A673 (cell line): Measurements from ENCODE around the gene GLYR1.
"Not testable (repeated sequence)": the region's sequence is repeated elsewhere in the genome, so short reads cannot be mapped to it uniquely, and the experiment has no call there.

Experiments
- EZH2 ChIP-seq: fragments of 200-600 bp; sonication (generic); IDR thresholded peaks from 2 replicates; pipeline ENCODE4 v1.6.1; 2017; ENCODE audit warnings: borderline replicate concordance, low read depth, mild to moderate bottlenecking, mixed read lengths, antibody characterized with exemption, low read length; ENCODE audit not compliant: poor library complexity, severe bottlenecking
- TF ChIP-seq, protein P1 (sequence below): fragments of 300-800, 200-600 bp; sonication (generic); conservative IDR thresholded peaks from 2 replicates; pipeline ENCODE4 v1.5.1; 2017; ENCODE audit warnings: low read depth, mild to moderate bottlenecking, antibody characterized with exemption, low read length, moderate library complexity, mixed read lengths

- TF ChIP-seq, protein P1, sequence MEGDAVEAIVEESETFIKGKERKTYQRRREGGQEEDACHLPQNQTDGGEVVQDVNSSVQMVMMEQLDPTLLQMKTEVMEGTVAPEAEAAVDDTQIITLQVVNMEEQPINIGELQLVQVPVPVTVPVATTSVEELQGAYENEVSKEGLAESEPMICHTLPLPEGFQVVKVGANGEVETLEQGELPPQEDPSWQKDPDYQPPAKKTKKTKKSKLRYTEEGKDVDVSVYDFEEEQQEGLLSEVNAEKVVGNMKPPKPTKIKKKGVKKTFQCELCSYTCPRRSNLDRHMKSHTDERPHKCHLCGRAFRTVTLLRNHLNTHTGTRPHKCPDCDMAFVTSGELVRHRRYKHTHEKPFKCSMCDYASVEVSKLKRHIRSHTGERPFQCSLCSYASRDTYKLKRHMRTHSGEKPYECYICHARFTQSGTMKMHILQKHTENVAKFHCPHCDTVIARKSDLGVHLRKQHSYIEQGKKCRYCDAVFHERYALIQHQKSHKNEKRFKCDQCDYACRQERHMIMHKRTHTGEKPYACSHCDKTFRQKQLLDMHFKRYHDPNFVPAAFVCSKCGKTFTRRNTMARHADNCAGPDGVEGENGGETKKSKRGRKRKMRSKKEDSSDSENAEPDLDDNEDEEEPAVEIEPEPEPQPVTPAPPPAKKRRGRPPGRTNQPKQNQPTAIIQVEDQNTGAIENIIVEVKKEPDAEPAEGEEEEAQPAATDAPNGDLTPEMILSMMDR: not testable (repeated sequence)
- not testable (repeated sequence) for TF ChIP-seq EZH2
Observed at GRCh38 chr16:4784444-4784987, 62.6 kb downstream of the GLYR1 start.
